Fibroblast of villous mesenchyme (primary cell): ENCODE results near the gene TMPRSS9. TPM values are rescaled to one million over a fixed set of nuclear protein-coding genes. Genes with fewer than 3 reads are reported as not detected.

Experiments
- DNase-seq: peaks from one replicate; pipeline ENCODE4 v3.0.0-alpha.2; 2010; ENCODE audit warnings: low read depth
- H3K4me3 ChIP-seq: 2 replicates; pipeline ENCODE4 v1.5.1; 2011; ENCODE audit warnings: low read depth, mild to moderate bottlenecking, low read length
- CTCF ChIP-seq: IDR thresholded peaks from 2 replicates; pipeline ENCODE4 v1.5.1; 2012; ENCODE audit warnings: low read depth, mild to moderate bottlenecking, low read length; ENCODE audit not compliant: insufficient read depth
- total RNA-seq: library from RNA; depleted of rRNA; stranded (reverse); fragments of >200 nt; gene quantifications from 2 replicates; pipeline ENCODE4 v1.2.3, GENCODE V29; 2012

TMPRSS9 gene
- total RNA-seq, 1 donor = not detected

- no peak for DNase-seq
- no peak overlapping the region for H3K4me3 ChIP-seq
- TF ChIP-seq CTCF = no peak
Measured at GRCh38 chr19:2356036-2356646, 3.9 kb upstream of the TMPRSS9 start.

GRCh38 chr19:2357279-2358206 is 2.5 kb upstream of the TMPRSS9 start:
- H3K4me3 ChIP-seq = no peak overlapping the region
- no peak for DNase-seq

GRCh38 chr19:2358548-2359173 is 1.4 kb upstream of the TMPRSS9 start:
- H3K4me3 ChIP-seq = no peak overlapping the region
- no peak for TF ChIP-seq CTCF
- no peak for DNase-seq

More at GRCh38 chr19:2357279-2358206, 2.5 kb upstream of the TMPRSS9 start:
- TF ChIP-seq CTCF = no peak

- H3K4me3 ChIP-seq = no peak overlapping the region
- no peak for DNase-seq
- TF ChIP-seq CTCF = no peak
Measured at GRCh38 chr19:2360833-2361232, 768 bp downstream of the TMPRSS9 start.

- TF ChIP-seq CTCF = no peak
- no peak overlapping the region for H3K4me3 ChIP-seq
- no peak for DNase-seq
Measured at GRCh38 chr19:2361246-2362045, 1.4 kb downstream of the TMPRSS9 start.
